Suprapubic skin (tissue), 4 donors: ENCODE results near the gene PPM1H. TPM values are rescaled to one million over a fixed set of nuclear protein-coding genes. Genes with fewer than 3 reads are reported as not detected.

ENCODE experiments used
- DNase-seq, 2 donors: peaks; one replicate each; pipeline ENCODE4 v3.0.0-alpha.2; 2019; ENCODE audit warnings: low spot score in 2 of 2
- H3K27ac ChIP-seq: fragments of 200-600 bp; sonication (generic); one replicate; pipeline ENCODE4 v1.5.1; 2019
- H3K27me3 ChIP-seq: fragments of 200-600 bp; sonication (generic); one replicate; pipeline ENCODE4 v1.5.1; 2019
- H3K36me3 ChIP-seq: fragments of 200-600 bp; sonication (generic); one replicate; pipeline ENCODE4 v1.5.1; 2019
- H3K4me1 ChIP-seq: fragments of 200-600 bp; sonication (generic); one replicate; pipeline ENCODE4 v1.5.1; 2019
- H3K4me3 ChIP-seq: fragments of 200-600 bp; sonication (generic); one replicate; pipeline ENCODE4 v1.5.1; 2019; ENCODE audit warnings: mild to moderate bottlenecking
- H3K9me3 ChIP-seq: fragments of 200-600 bp; sonication (generic); one replicate; pipeline ENCODE4 v1.5.1; 2019
- EP300 ChIP-seq: sonication (generic); formaldehyde crosslinking; IDR thresholded peaks from one replicate; pipeline ENCODE4 v1.6.1; 2017; ENCODE audit warnings: antibody characterized with exemption
- POLR2A ChIP-seq, 2 donors: fragments of 450-650 bp; IDR thresholded peaks; one replicate each; pipeline ENCODE4 v1.6.1; 2017; ENCODE audit warnings: antibody characterized with exemption in 2 of 2, mild to moderate bottlenecking in 2 of 2, moderate library complexity in 2 of 2
- POLR2AphosphoS5 ChIP-seq, 3 donors: sonication (generic); formaldehyde crosslinking; IDR thresholded peaks; one replicate each; pipeline ENCODE4 v1.6.1; 2017; ENCODE audit warnings: antibody characterized with exemption in 3 of 3
- WGBS: methylation state at CpG from one replicate; pipeline ENCODE4 v1.1.5; 2018; 5-methylcytosine and 5-hydroxymethylcytosine counted together
- total RNA-seq, 4 donors: library from RNA; depleted of rRNA; stranded (reverse); fragments of >200 nt; gene quantifications; one replicate each; pipeline ENCODE4 v1.1.0, GENCODE V29; 2016
- TF ChIP-seq, protein P1 (sequence below), 2 donors: fragments of 200-600 bp in 1 of 2; fragments of 450-650 bp in 1 of 2; sonication (generic) in 1 of 2; IDR thresholded peaks; one replicate each; pipeline ENCODE4 v1.5.1; 2016 to 2019; ENCODE audit warnings: antibody characterized with exemption in 2 of 2, mild to moderate bottlenecking in 1 of 2, moderate library complexity in 1 of 2

The PPM1H gene
- total RNA-seq, 4 donors from 2014 or later, result 2.3 to 8.1 (median 4.9) TPM

DNA sequence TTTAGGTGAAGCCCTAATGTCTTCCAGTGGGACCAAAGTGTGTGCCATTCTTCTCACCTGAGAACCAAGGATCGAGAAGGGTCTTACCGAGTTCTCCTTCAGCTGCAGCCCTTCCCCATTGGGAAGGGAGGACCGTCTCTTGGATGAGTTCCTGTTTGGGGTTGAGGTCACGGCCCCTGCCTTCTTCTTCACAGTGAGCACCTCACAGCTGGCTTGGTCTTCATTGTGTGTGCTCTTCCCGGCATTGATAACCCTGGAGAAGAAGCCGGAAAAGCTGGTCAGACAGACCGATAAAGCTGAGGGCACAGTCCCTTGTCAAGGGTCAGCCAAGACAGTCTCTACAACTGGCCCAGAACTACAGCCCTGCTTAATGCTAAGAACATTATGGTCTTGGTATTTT, 102.9 kb downstream of the PPM1H start:
- H3K9me3 ChIP-seq, result no peaks in the 10 kb centered on the region
- WGBS, result 90% methylated on average over 7 of the region's 7 CpGs
- DNase-seq, result no peak
- no peaks in the 10 kb centered on the region for H3K4me1 ChIP-seq
- TF ChIP-seq POLR2AphosphoS5 (IDR thresholded peaks at IDR 0.05), result no peak
- TF ChIP-seq, protein P1, sequence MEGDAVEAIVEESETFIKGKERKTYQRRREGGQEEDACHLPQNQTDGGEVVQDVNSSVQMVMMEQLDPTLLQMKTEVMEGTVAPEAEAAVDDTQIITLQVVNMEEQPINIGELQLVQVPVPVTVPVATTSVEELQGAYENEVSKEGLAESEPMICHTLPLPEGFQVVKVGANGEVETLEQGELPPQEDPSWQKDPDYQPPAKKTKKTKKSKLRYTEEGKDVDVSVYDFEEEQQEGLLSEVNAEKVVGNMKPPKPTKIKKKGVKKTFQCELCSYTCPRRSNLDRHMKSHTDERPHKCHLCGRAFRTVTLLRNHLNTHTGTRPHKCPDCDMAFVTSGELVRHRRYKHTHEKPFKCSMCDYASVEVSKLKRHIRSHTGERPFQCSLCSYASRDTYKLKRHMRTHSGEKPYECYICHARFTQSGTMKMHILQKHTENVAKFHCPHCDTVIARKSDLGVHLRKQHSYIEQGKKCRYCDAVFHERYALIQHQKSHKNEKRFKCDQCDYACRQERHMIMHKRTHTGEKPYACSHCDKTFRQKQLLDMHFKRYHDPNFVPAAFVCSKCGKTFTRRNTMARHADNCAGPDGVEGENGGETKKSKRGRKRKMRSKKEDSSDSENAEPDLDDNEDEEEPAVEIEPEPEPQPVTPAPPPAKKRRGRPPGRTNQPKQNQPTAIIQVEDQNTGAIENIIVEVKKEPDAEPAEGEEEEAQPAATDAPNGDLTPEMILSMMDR (IDR thresholded peaks at IDR 0.05), result no peak
- no peaks in the 10 kb centered on the region for H3K27me3 ChIP-seq
- no peak overlapping the region for H3K27ac ChIP-seq
- H3K36me3 ChIP-seq, result no peaks in the 10 kb centered on the region
- no peak overlapping the region for H3K4me3 ChIP-seq

DNA sequence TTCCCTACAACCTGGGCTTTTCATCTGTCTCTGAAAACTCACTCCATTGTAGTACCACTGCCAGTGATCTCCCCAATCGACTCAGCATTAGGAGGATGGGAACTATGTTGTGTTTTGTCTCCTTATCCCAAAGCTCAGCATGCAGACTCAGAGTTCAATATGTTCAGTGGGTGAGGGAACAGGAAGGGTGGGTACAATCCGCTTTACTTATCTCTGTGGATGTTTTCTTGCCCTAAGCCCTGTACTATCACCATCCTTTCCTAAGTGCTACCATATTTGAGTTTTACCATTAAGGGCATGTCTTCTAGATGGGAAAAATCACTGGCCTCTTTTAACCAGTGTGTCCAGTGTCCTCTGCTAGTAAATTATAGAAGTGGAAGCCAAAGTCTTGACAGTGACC, 107.1 kb downstream of the PPM1H start:
- H3K4me3 ChIP-seq, result no peak overlapping the region
- no peaks in the 10 kb centered on the region for H3K9me3 ChIP-seq
- no peaks in the 10 kb centered on the region for H3K4me1 ChIP-seq
- TF ChIP-seq POLR2AphosphoS5 (IDR thresholded peaks at IDR 0.05) (no peak), EP300 (no peak), POLR2A (IDR thresholded peaks at IDR 0.05) (no peak)
- TF ChIP-seq, protein P1 (IDR thresholded peaks at IDR 0.05), result no peak
- 88% methylated on average over 2 of the region's 2 CpGs for WGBS
- no peaks in the 10 kb centered on the region for H3K27me3 ChIP-seq
- no peak for DNase-seq
- no peaks in the 10 kb centered on the region for H3K36me3 ChIP-seq
- H3K27ac ChIP-seq, result no peak overlapping the region

DNA sequence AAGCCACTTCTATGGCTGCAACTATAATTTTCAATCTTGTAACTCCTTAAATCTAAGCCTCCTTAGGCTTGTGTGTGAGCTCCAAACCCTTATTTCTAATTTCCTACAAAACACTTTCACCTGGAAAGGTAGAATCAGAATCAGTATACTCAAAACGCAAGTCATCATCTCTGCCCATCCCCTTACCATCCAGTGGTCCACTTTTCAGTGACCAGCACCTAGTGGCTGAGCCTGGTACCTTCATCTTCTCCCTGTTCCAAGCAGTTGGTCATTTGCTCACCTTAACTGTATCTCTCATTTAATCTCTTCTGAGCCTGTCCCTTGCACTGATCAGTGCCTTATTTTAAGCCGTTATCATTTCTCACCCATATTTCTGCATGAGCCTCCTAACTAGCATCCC, 107.9 kb downstream of the PPM1H start:
- H3K4me3 ChIP-seq, result no peak overlapping the region
- TF ChIP-seq, protein P1 (IDR thresholded peaks at IDR 0.05), result no peak
- TF ChIP-seq POLR2AphosphoS5 (IDR thresholded peaks at IDR 0.05) (no peak), POLR2A (IDR thresholded peaks at IDR 0.05) (no peak), EP300 (no peak)
- no peaks in the 10 kb centered on the region for H3K27me3 ChIP-seq
- no peak for DNase-seq
- H3K27ac ChIP-seq, result no peak overlapping the region
- H3K4me1 ChIP-seq, result no peaks in the 10 kb centered on the region
- 96% methylated on average over 2 of the region's 2 CpGs for WGBS
- no peaks in the 10 kb centered on the region for H3K36me3 ChIP-seq
- H3K9me3 ChIP-seq, result no peaks in the 10 kb centered on the region

DNA sequence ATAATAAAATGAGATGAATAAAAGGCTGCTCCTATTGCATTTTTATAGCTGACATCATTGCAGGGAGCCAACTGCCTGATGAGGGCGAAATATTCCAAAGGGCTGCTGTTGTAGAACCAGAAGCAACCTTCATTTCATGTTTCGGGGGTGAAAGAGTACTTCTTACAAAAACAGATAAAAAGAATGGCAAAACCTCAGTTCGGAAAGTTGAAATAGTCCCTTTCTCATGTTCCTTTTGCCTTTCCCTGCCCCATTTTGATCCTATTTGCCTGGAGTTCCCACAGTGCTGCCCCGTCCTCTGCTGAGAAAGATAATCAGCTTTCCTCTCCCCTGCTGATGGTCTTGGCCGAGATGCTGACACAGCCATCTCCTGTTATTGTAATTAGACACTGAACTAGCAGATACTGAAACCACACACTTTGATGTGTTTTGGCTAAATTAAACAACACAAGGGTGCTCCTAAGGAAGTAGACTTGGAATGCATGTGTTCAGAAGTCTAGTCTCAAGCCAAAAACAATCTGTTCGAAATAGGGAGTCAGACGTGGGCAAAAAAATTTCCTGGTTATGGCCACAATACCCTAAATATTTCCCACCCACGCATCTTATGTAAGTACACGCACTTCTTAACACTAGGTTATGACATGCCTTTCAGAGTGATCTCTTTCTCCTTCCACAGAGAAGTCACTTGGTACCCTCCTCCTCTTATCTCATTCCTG, 117.2 kb downstream of the PPM1H start:
- TF ChIP-seq, protein P1 (IDR thresholded peaks at IDR 0.05), result no peak
- TF ChIP-seq POLR2AphosphoS5 (IDR thresholded peaks at IDR 0.05) (no peak), POLR2A (IDR thresholded peaks at IDR 0.05) (no peak), EP300 (no peak)
- Histone ChIP-seq H3K27me3 (no peaks in the 10 kb centered on the region), H3K4me1 (peaks cover 4% of the 10 kb centered on the region), H3K36me3 (no peaks in the 10 kb centered on the region), H3K4me3 (no peak overlapping the region), H3K9me3 (no peaks in the 10 kb centered on the region), H3K27ac (no peak overlapping the region)
- DNase-seq, result no peak
- WGBS, result 49% methylated on average over 9 of the region's 9 CpGs

DNA sequence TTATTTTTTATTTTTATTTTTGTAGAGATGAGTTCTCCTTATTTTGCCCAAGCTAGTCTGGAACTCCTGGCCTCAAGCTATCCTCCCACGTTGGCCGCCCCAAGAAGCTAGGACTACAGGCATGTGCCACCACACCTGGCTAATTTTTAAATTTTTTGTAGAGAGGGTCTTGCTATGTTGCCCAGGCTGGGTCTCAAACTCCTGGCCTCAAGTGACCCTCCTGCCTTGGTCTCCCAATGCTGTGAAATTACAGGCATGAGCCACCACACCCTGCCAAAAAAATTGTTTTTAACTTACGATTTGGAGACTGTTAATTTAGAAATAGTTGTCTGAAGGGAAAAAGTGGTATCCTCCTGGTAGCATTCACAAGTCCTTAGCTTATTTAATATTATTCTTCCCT, 120.7 kb downstream of the PPM1H start:
- no peaks in the 10 kb centered on the region for H3K9me3 ChIP-seq
- TF ChIP-seq, protein P1 (IDR thresholded peaks at IDR 0.05), result no peak
- TF ChIP-seq POLR2AphosphoS5 (IDR thresholded peaks at IDR 0.05) (no peak), EP300 (no peak), POLR2A (IDR thresholded peaks at IDR 0.05) (no peak)
- no peak overlapping the region for H3K4me3 ChIP-seq
- no peaks in the 10 kb centered on the region for H3K27me3 ChIP-seq
- no peak for DNase-seq
- 84% methylated on average over 3 of the region's 3 CpGs for WGBS
- H3K4me1 ChIP-seq, result peaks cover 4% of the 10 kb centered on the region
- H3K27ac ChIP-seq, result no peak overlapping the region
- no peaks in the 10 kb centered on the region for H3K36me3 ChIP-seq
